OCI-LY7 (cell line): Measurements from ENCODE around the gene FOXP1.

ENCODE experiments used
- EZH2phosphoT487 ChIP-seq: fragments of 200-600 bp; sonication (generic); IDR thresholded peaks from 2 replicates; pipeline ENCODE4 v1.6.1; 2018; ENCODE audit warnings: low read depth, borderline replicate concordance, mild to moderate bottlenecking, mixed run types, antibody characterized with exemption, low read length, moderate library complexity, mixed read lengths
- TF ChIP-seq, protein P1 (sequence below): fragments of 200-600 bp; sonication (generic); conservative IDR thresholded peaks from 2 replicates; pipeline ENCODE4 v1.5.1; 2014; ENCODE audit warnings: mild to moderate bottlenecking, antibody characterized with exemption, low read length, moderate library complexity, mixed read lengths

DNA sequence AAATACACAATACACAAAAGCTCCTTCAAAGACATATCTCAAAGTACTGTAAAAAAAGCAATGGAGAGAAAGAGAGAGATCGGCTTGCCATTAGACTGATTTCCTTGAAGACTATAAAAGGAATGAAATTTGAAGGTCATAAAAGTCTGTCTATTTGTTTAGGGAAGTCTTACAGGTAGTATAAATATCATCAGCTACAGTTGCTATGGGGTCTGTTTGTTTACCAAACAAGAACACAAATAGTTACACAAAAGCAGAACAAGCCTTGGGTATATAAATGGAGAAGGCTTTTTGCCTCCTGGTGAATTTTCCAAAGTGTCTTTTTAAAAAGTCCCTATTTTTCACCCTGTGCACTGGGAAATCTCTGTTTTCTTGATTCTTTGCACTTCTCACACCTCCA lies 552.3 kb downstream of the FOXP1 start:
- TF ChIP-seq, protein P1, sequence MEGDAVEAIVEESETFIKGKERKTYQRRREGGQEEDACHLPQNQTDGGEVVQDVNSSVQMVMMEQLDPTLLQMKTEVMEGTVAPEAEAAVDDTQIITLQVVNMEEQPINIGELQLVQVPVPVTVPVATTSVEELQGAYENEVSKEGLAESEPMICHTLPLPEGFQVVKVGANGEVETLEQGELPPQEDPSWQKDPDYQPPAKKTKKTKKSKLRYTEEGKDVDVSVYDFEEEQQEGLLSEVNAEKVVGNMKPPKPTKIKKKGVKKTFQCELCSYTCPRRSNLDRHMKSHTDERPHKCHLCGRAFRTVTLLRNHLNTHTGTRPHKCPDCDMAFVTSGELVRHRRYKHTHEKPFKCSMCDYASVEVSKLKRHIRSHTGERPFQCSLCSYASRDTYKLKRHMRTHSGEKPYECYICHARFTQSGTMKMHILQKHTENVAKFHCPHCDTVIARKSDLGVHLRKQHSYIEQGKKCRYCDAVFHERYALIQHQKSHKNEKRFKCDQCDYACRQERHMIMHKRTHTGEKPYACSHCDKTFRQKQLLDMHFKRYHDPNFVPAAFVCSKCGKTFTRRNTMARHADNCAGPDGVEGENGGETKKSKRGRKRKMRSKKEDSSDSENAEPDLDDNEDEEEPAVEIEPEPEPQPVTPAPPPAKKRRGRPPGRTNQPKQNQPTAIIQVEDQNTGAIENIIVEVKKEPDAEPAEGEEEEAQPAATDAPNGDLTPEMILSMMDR, result no peak
- TF ChIP-seq EZH2phosphoT487, result no peak
